ENCODE results near the gene UGCG. TPM values are rescaled to one million over a fixed set of nuclear protein-coding genes. Genes with fewer than 3 reads are reported as not detected.
A peak's percentile ranks its signal among the peaks of the same experiment; 100 is the strongest.

Gene UGCG
- total RNA-seq, 1 experiment from 2014 or later: 32.6 TPM

GRCh38 chr9:111965566-111966019 is 69.0 kb downstream of the UGCG start:
- Histone ChIP-seq H3K36me3 (ENCODE audit: control insufficient read depth in 1 of 2, insufficient read depth in 2 of 2, low read length in 2 of 2) (no peaks in the 10 kb centered on the region), H3K4me3 (replicated peaks in 1 of 2; ENCODE audit: low read depth in 1 of 2, low read length in 2 of 2) (peak overlapping the region in 1 of 2 experiments; percentile 33; a peak in 1 of 4 replicates), H4K20me1 (ENCODE audit: insufficient read depth) (no peaks in the 10 kb centered on the region), H3K9me2 (ENCODE audit: insufficient read depth) (no peaks in the 10 kb centered on the region), H3K4me1 (ENCODE audit: control insufficient read depth in 1 of 2, insufficient read depth in 2 of 2, low read length in 2 of 2) (peaks cover 22 to 52% of the 10 kb centered on the region in 2 experiments), H2AFZ (ENCODE audit: low read depth, low read length, poor library complexity, severe bottlenecking) (peak overlapping the region; percentile 72), H3K9me3 (ENCODE audit: control insufficient read depth in 1 of 2, insufficient read depth in 1 of 2, low read depth in 1 of 2, low read length in 2 of 2) (no peaks in the 10 kb centered on the region), H3K27me3 (ENCODE audit: insufficient read depth, low read length) (no peaks in the 10 kb centered on the region), H3K4me2 (ENCODE audit: low read length) (peak overlapping the region; percentile 58), H3K9ac (ENCODE audit: low read length) (0 out of 2 replicates have a peak overlapping the region, but pooled peaks have one; percentile 36), H3K27ac (ENCODE audit: low read depth, low read length) (peak overlapping the region; percentile 49; the same call in 1 of the 2 replicates), H3K79me2 (ENCODE audit: insufficient read depth, low read length) (no peaks in the 10 kb centered on the region)
- ATAC-seq (peak; percentile 84), DNase-seq (ENCODE audit: low read depth, low spot score) (peak; percentile 83)
- no TSS peak for BruUV-seq (replicated peaks)
- intact Hi-C loops (cut with micrococcal nuclease): no loop called here
- ChIA-PET POLR2A (no interaction called here), RAD21 (ENCODE audit: low non-redundant PET in 1 of 2, low total read pairs in 2 of 2, uncharacterized antibody in 2 of 2, unreplicated experiment in 2 of 2) (no interaction called here), CTCF (no interaction called here)
- TF ChIP-seq SIN3A (IDR thresholded peaks at IDR 0.05; ENCODE audit: low read depth): 0 out of 2 replicates have a peak, but pooled peaks have one; percentile 35
- TF ChIP-seq MAX (IDR thresholded peaks at IDR 0.05): peak; percentile 76
- no peak for TF ChIP-seq REST (IDR thresholded peaks at IDR 0.05; ENCODE audit: low read depth)
- peak; percentile 83 for TF ChIP-seq CEBPB (IDR thresholded peaks at IDR 0.05; ENCODE audit: low read depth)
- no peak for TF ChIP-seq POLR2AphosphoS5 (IDR thresholded peaks at IDR 0.05; ENCODE audit: low read depth, low read length)
- TF ChIP-seq ZFX (IDR thresholded peaks at IDR 0.05): no peak
- TF ChIP-seq ZNF274 (IDR thresholded peaks at IDR 0.05; ENCODE audit: low read depth, low read length): no peak
- TF ChIP-seq ZBTB33 (IDR thresholded peaks at IDR 0.05; ENCODE audit: extremely low read depth, insufficient replicate concordance, low read length): no peak
- TF ChIP-seq EGR1 (IDR thresholded peaks at IDR 0.05; ENCODE audit: low read depth): no peak
- TF ChIP-seq SP1 (IDR thresholded peaks at IDR 0.05; ENCODE audit: low read depth): peak; percentile 75
- peak; percentile 73 for TF ChIP-seq JUND (IDR thresholded peaks at IDR 0.05)
- TF ChIP-seq FOSL1 (IDR thresholded peaks at IDR 0.05; ENCODE audit: low read depth): peak; percentile 82
- no peak for TF ChIP-seq SRF (IDR thresholded peaks at IDR 0.05; ENCODE audit: low read depth)
- no peak for TF ChIP-seq YY1 (IDR thresholded peaks at IDR 0.05; ENCODE audit: extremely low read depth, insufficient replicate concordance, low read depth, low read length)
- peak; percentile 63 for TF ChIP-seq CBX3 (IDR thresholded peaks at IDR 0.05; ENCODE audit: low read depth)
- no peak for TF ChIP-seq EZH2phosphoT487 (IDR thresholded peaks at IDR 0.05; ENCODE audit: borderline replicate concordance)
- TF ChIP-seq ELF1 (IDR thresholded peaks at IDR 0.05; ENCODE audit: borderline replicate concordance, low read depth): no peak
- TF ChIP-seq RAD21 (IDR thresholded peaks at IDR 0.05; ENCODE audit: low read depth): peak; percentile 29; the same call in 1 of the 2 replicates
- TF ChIP-seq POLR2A (IDR thresholded peaks at IDR 0.05; ENCODE audit: borderline replicate concordance, extremely low read depth, insufficient read depth, insufficient read length): no peak
- TF ChIP-seq EZH2 (IDR thresholded peaks at IDR 0.05): no peak
- peak in 1 of 3 experiments; percentile 9; a peak in 1 of 6 replicates for TF ChIP-seq CTCF (IDR thresholded peaks at IDR 0.05 in 2 of 3, conservative IDR thresholded peaks at IDR 0.05 in 1 of 3; ENCODE audit: borderline replicate concordance in 1 of 3, insufficient read depth in 1 of 3, low read depth in 2 of 3, low read length in 2 of 3)
- no peak for TF ChIP-seq TCF7L2 (IDR thresholded peaks at IDR 0.05; ENCODE audit: borderline replicate concordance, extremely low read depth, insufficient read depth, insufficient read length)
